ENCODE measurements around the gene ANKRD13B. TPM values are rescaled to one million over a fixed set of nuclear protein-coding genes. Genes with fewer than 3 reads are reported as not detected.

Gene ANKRD13B
- total and polyA plus RNA-seq, 2 of the 13 experiments (the other 11 are each of a cell fraction or from before 2014, with no cell fraction given): 1.7 to 1.8 TPM

DNA sequence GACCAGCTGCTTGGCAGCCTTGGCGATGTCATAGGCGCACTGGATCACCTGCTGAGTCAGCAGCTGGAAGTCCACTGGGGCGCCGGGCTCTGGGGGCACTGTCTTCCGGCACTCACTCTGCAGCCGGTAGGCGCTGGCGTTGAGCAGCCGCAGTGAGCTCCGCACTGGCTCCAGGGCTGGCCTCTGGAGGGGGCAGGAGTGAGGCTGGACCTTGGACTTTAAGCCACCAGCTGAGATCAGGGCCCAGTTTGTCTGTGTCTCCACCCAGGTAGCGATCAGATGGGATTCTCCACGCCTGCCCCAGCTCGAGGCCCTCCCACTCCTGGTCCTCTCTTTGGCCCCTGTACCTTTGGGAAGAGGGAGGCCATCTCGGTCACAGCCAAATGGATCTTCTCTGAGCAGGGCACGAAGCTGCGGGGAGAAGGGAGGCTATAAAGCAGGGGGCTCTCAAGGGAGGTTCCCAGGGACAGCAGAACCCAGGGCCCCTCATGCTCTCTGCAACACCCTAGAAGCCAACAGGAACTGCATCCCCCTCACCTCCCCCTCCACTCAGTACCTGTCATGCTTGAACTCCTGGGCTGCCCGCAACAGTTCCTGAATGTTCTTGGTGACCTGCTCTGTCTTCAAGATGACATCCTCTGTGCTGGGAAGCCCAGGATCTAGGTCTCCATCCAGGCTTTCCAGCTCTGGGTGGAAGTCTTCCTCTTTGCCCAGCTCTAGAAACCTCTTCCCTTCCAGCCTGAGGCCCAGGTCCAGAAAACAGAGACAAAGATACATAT lies 18.0 kb upstream of the ANKRD13B start (continued):
- TF ChIP-seq, protein P1, sequence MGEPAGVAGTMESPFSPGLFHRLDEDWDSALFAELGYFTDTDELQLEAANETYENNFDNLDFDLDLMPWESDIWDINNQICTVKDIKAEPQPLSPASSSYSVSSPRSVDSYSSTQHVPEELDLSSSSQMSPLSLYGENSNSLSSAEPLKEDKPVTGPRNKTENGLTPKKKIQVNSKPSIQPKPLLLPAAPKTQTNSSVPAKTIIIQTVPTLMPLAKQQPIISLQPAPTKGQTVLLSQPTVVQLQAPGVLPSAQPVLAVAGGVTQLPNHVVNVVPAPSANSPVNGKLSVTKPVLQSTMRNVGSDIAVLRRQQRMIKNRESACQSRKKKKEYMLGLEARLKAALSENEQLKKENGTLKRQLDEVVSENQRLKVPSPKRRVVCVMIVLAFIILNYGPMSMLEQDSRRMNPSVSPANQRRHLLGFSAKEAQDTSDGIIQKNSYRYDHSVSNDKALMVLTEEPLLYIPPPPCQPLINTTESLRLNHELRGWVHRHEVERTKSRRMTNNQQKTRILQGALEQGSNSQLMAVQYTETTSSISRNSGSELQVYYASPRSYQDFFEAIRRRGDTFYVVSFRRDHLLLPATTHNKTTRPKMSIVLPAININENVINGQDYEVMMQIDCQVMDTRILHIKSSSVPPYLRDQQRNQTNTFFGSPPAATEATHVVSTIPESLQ (CRISPR knock-in tag; conservative IDR thresholded peaks at IDR 0.05): no peak
- TF ChIP-seq CSRNP1 (CRISPR knock-in tag; IDR thresholded peaks at IDR 0.05) (peak; percentile 88), DMAP1 (CRISPR knock-in tag; IDR thresholded peaks at IDR 0.05) (peak; percentile 61; the same call in 1 of the 2 replicates), MTERF4 (CRISPR knock-in tag; IDR thresholded peaks at IDR 0.05) (0 out of 2 replicates have a peak, but pooled peaks have one; percentile 25), GATAD1 (CRISPR knock-in tag; IDR thresholded peaks at IDR 0.05) (peak; percentile 52; the same call in 1 of the 2 replicates), CENPX (CRISPR knock-in tag; IDR thresholded peaks at IDR 0.05) (no peak), JUN (CRISPR knock-in tag; IDR thresholded peaks at IDR 0.05) (0 out of 2 replicates have a peak, but pooled peaks have one; percentile 52), AGO1 (IDR thresholded peaks at IDR 0.05; ENCODE audit: low read depth, low read length, poor library complexity, severe bottlenecking) (peak; percentile 56), HOXA5 (CRISPR knock-in tag; IDR thresholded peaks at IDR 0.05) (peak; percentile 73), SOX5 (CRISPR knock-in tag; IDR thresholded peaks at IDR 0.05; ENCODE audit: borderline replicate concordance) (peak; percentile 60), ZNF850 (CRISPR knock-in tag; conservative IDR thresholded peaks at IDR 0.05) (no peak), FOXO1 (CRISPR knock-in tag; IDR thresholded peaks at IDR 0.05) (peak; percentile 32; the same call in 1 of the 2 replicates), ZNF326 (CRISPR knock-in tag; IDR thresholded peaks at IDR 0.05; ENCODE audit: borderline replicate concordance) (no peak), SP5 (CRISPR knock-in tag; IDR thresholded peaks at IDR 0.05; ENCODE audit: borderline replicate concordance, low read depth) (peak; percentile 67), MYC (CRISPR knock-in tag; IDR thresholded peaks at IDR 0.05; ENCODE audit: borderline replicate concordance) (peak; percentile 53; the same call in 1 of the 2 replicates), KDM3A (CRISPR knock-in tag; IDR thresholded peaks at IDR 0.05; ENCODE audit: low read depth) (peak; percentile 81; the same call in 1 of the 2 replicates), SAFB2 (CRISPR knock-in tag; IDR thresholded peaks at IDR 0.05; ENCODE audit: borderline replicate concordance, low read depth) (peak; percentile 89; the same call in 1 of the 2 replicates)
- TF ChIP-seq, protein P2, sequence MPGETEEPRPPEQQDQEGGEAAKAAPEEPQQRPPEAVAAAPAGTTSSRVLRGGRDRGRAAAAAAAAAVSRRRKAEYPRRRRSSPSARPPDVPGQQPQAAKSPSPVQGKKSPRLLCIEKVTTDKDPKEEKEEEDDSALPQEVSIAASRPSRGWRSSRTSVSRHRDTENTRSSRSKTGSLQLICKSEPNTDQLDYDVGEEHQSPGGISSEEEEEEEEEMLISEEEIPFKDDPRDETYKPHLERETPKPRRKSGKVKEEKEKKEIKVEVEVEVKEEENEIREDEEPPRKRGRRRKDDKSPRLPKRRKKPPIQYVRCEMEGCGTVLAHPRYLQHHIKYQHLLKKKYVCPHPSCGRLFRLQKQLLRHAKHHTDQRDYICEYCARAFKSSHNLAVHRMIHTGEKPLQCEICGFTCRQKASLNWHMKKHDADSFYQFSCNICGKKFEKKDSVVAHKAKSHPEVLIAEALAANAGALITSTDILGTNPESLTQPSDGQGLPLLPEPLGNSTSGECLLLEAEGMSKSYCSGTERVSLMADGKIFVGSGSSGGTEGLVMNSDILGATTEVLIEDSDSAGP (CRISPR knock-in tag; IDR thresholded peaks at IDR 0.05; ENCODE audit: borderline replicate concordance): peak; percentile 93
- TF ChIP-seq, protein P3, sequence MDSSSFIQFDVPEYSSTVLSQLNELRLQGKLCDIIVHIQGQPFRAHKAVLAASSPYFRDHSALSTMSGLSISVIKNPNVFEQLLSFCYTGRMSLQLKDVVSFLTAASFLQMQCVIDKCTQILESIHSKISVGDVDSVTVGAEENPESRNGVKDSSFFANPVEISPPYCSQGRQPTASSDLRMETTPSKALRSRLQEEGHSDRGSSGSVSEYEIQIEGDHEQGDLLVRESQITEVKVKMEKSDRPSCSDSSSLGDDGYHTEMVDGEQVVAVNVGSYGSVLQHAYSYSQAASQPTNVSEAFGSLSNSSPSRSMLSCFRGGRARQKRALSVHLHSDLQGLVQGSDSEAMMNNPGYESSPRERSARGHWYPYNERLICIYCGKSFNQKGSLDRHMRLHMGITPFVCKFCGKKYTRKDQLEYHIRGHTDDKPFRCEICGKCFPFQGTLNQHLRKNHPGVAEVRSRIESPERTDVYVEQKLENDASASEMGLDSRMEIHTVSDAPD (CRISPR knock-in tag; IDR thresholded peaks at IDR 0.05): peak; percentile 82

All from HepG2 (cell line).